Measurements from ENCODE around the gene SYNJ2BP. TPM values are rescaled to one million over a fixed set of nuclear protein-coding genes. Genes with fewer than 3 reads are reported as not detected.

The SYNJ2BP gene
- total and polyA plus RNA-seq, 2 of the 13 experiments (the other 11 are each of a cell fraction or from before 2014, with no cell fraction given), result 18.1 to 28.6 TPM

DNA sequence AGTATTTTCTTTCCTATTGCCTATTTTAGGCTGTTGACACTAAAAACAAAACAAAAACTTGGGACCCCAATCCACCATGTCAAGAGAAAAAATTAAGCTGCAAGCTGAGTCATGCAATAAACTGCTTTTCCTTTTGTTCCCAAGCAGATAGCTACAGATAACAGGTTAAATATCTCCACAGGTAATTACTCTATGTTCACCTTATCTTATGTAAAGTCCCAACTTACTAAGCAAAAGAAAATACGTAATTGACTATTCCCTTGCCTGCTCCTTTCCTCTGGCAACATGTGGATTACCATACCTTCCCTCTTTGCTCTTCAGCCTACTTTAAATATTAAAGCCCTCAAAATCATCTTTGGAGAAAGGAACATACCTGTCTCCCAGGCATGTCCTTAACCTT is 38.2 kb downstream of the SYNJ2BP start (continued):
- TF ChIP-seq, protein P1, sequence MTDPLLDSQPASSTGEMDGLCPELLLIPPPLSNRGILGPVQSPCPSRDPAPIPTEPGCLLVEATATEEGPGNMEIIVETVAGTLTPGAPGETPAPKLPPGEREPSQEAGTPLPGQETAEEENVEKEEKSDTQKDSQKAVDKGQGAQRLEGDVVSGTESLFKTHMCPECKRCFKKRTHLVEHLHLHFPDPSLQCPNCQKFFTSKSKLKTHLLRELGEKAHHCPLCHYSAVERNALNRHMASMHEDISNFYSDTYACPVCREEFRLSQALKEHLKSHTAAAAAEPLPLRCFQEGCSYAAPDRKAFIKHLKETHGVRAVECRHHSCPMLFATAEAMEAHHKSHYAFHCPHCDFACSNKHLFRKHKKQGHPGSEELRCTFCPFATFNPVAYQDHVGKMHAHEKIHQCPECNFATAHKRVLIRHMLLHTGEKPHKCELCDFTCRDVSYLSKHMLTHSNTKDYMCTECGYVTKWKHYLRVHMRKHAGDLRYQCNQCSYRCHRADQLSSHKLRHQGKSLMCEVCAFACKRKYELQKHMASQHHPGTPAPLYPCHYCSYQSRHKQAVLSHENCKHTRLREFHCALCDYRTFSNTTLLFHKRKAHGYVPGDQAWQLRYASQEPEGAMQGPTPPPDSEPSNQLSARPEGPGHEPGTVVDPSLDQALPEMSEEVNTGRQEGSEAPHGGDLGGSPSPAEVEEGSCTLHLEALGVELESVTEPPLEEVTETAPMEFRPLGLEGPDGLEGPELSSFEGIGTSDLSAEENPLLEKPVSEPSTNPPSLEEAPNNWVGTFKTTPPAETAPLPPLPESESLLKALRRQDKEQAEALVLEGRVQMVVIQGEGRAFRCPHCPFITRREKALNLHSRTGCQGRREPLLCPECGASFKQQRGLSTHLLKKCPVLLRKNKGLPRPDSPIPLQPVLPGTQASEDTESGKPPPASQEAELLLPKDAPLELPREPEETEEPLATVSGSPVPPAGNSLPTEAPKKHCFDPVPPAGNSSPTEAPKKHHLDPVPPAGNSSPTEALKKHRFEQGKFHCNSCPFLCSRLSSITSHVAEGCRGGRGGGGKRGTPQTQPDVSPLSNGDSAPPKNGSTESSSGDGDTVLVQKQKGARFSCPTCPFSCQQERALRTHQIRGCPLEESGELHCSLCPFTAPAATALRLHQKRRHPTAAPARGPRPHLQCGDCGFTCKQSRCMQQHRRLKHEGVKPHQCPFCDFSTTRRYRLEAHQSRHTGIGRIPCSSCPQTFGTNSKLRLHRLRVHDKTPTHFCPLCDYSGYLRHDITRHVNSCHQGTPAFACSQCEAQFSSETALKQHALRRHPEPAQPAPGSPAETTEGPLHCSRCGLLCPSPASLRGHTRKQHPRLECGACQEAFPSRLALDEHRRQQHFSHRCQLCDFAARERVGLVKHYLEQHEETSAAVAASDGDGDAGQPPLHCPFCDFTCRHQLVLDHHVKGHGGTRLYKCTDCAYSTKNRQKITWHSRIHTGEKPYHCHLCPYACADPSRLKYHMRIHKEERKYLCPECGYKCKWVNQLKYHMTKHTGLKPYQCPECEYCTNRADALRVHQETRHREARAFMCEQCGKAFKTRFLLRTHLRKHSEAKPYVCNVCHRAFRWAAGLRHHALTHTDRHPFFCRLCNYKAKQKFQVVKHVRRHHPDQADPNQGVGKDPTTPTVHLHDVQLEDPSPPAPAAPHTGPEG (CRISPR knock-in tag; IDR thresholded peaks at IDR 0.05), result no peak
- TF ChIP-seq, protein P2, sequence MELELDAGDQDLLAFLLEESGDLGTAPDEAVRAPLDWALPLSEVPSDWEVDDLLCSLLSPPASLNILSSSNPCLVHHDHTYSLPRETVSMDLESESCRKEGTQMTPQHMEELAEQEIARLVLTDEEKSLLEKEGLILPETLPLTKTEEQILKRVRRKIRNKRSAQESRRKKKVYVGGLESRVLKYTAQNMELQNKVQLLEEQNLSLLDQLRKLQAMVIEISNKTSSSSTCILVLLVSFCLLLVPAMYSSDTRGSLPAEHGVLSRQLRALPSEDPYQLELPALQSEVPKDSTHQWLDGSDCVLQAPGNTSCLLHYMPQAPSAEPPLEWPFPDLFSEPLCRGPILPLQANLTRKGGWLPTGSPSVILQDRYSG (CRISPR knock-in tag; IDR thresholded peaks at IDR 0.05), result no peak
- TF ChIP-seq ZNF510 (CRISPR knock-in tag; IDR thresholded peaks at IDR 0.05; ENCODE audit: low read depth) (no peak), MAFG (CRISPR knock-in tag; IDR thresholded peaks at IDR 0.05) (no peak)

Other genes starting within 250 kb of the SYNJ2BP start
- 0.02 TPM in 1 of 2 replicates, not detected in the other for gene SLC8A3, start 228.1 kb downstream of the SYNJ2BP start, total RNA-seq (2016; rRNA removed; fragmentation: Illumina TruSeq; extraction: Trizol)
- gene SLC8A3, start 228.1 kb downstream of the SYNJ2BP start, polyA plus RNA-seq (2011; rRNA removed), result 0.01 TPM in 1 of 2 replicates, not detected in the other
- gene COX16, start 57.4 kb downstream of the SYNJ2BP start, total RNA-seq (2016; rRNA removed; fragmentation: Illumina TruSeq; extraction: Trizol), result 71.0 and 88.1 TPM in 2 replicates
- 12.3 and 13.5 TPM in 2 replicates for gene COX16, start 57.4 kb downstream of the SYNJ2BP start, polyA plus RNA-seq (2011; rRNA removed)
- gene ADAM21, start 35.1 kb upstream of the SYNJ2BP start, total RNA-seq (2016; rRNA removed; fragmentation: Illumina TruSeq; extraction: Trizol), result 0.07 TPM in 1 of 2 replicates, not detected in the other
- gene ADAM21, start 35.1 kb upstream of the SYNJ2BP start, polyA plus RNA-seq (2011; rRNA removed), result 0.03 and 0.07 TPM in 2 replicates
- gene ADAM20, start 117.9 kb upstream of the SYNJ2BP start, total RNA-seq (2016; rRNA removed; fragmentation: Illumina TruSeq; extraction: Trizol), result 0.18 TPM in 1 of 2 replicates, not detected in the other
- 0.08 and 0.09 TPM in 2 replicates for gene ADAM20, start 117.9 kb upstream of the SYNJ2BP start, polyA plus RNA-seq (2011; rRNA removed)
- 47.8 and 64.0 TPM in 2 replicates for gene MED6, start 183.6 kb upstream of the SYNJ2BP start, total RNA-seq (2016; rRNA removed; fragmentation: Illumina TruSeq; extraction: Trizol)
- gene MED6, start 183.6 kb upstream of the SYNJ2BP start, polyA plus RNA-seq (2011; rRNA removed), result 38.1 and 44.8 TPM in 2 replicates
- 0.13 and 0.14 TPM in 2 replicates for gene TTC9, start 224.8 kb upstream of the SYNJ2BP start, total RNA-seq (2016; rRNA removed; fragmentation: Illumina TruSeq; extraction: Trizol)
- gene TTC9, start 224.8 kb upstream of the SYNJ2BP start, polyA plus RNA-seq (2011; rRNA removed), result 0.30 and 0.46 TPM in 2 replicates

Data from HepG2 (cell line).